ENCODE data around the gene SMIM17. TPM values are rescaled to one million over a fixed set of nuclear protein-coding genes. Genes with fewer than 3 reads are reported as not detected.

The SMIM17 gene
- total and polyA plus RNA-seq, 2 of the 4 experiments (the other 2 are of a cell fraction): not detected

DNA sequence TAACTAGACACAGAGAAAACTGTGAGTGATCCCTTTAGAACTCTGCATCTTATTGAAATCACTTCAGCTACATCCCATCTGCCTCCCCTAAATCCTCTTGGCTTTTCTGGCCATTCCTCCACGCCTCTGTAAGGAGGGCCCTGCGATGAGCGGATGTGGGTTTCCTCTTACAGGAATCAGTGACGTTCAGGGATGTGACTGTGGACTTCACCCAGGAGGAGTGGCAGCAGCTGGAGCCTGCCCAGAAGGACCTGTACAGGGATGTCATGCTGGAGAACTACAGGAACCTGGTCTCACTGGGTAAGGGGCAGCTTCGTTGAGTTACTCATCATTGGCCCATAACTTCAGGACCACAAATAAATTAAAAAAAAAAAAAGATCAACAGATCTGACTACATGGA is 29.3 kb upstream of the SMIM17 start:
- Histone ChIP-seq H2AK9ac (replicated peaks; ENCODE audit: low read depth, low read length, poor library complexity) (no peak overlapping the region), H3K36me3 (ENCODE audit: control insufficient read depth, insufficient read depth, low read length) (peaks cover 23% of the 10 kb centered on the region), H3K4me3 (ENCODE audit: insufficient read depth, low read depth, low read length) (no peak overlapping the region), H3K27me3 (ENCODE audit: control insufficient read depth, insufficient read depth, low read length) (no peaks in the 10 kb centered on the region), H2BK20ac (ENCODE audit: low read depth, low read length) (no peak overlapping the region), H3K9ac (ENCODE audit: low read depth, low read length) (no peak overlapping the region), H4K5ac (ENCODE audit: low read depth, low read length) (no peak overlapping the region), H3K9me1 (ENCODE audit: insufficient read depth, low read length) (no peaks in the 10 kb centered on the region), H4K20me1 (ENCODE audit: insufficient read depth, low read length) (no peaks in the 10 kb centered on the region), H3K9me3 (ENCODE audit: control insufficient read depth, insufficient read depth, low read length) (peaks cover 50% of the 10 kb centered on the region), H3K4me2 (ENCODE audit: low read depth, low read length) (no peak overlapping the region), H4K8ac (ENCODE audit: low read depth in 2 of 2, low read length in 2 of 2) (no peak overlapping the region), H4K91ac (ENCODE audit: insufficient read depth, low read depth, low read length) (no peak overlapping the region), H3K56ac (ENCODE audit: extremely low read depth, insufficient read depth, low read length) (no peak overlapping the region), H2AFZ (replicated peaks; ENCODE audit: low read length, poor library complexity) (no peak overlapping the region), H2BK5ac (ENCODE audit: low read depth, low read length, poor library complexity, severe bottlenecking) (no peak overlapping the region), H3K14ac (replicated peaks; ENCODE audit: low read depth, low read length) (no peak overlapping the region), H3K4ac (ENCODE audit: low read depth, low read length) (no peak overlapping the region), H2BK15ac (ENCODE audit: low read depth, low read length) (no peak overlapping the region), H3K4me1 (ENCODE audit: control insufficient read depth, insufficient read depth, low read length) (no peaks in the 10 kb centered on the region), H2BK120ac (ENCODE audit: low read depth, low read length) (no peak overlapping the region), H3K18ac (ENCODE audit: low read depth, low read length) (no peak overlapping the region), H3K79me1 (ENCODE audit: low read depth in 1 of 2, low read length in 2 of 2) (peaks cover 12 to 16% of the 10 kb centered on the region in 2 experiments), H2AK5ac (ENCODE audit: low read depth, low read length) (no peak overlapping the region), H3K27ac (ENCODE audit: insufficient read depth, low read length) (no peak overlapping the region), H3K23ac (ENCODE audit: low read depth, low read length) (no peak overlapping the region)
- no TSS peak for BruUV-seq (replicated peaks)
- DNase-seq: no peak
- CTCF ChIA-PET: interaction anchor here (0.6 to 0.9 kb wide), 2 partner anchors 67 to 317 kb away, joined by 3 to 7 read pairs; no protein-coding TSS in a partner anchor
- dilution Hi-C loops (cut with HindIII; ENCODE audit: low sequenced_read_pairs, unreplicated experiment): no loop called here
- intact Hi-C loops (cut with micrococcal nuclease): no loop called here
- no CpG with 5 or more reads among the region's 5 CpGs for WGBS, 2 experiments (ENCODE audit: extremely low coverage in 2 of 2, insufficient read length in 1 of 2)
- no peak for ATAC-seq (ENCODE audit: low read depth)
- in situ Hi-C loops (cut with MboI; ENCODE audit: low sequenced_read_pairs): no loop called here
- TF ChIP-seq SMC3 (IDR thresholded peaks at IDR 0.05; ENCODE audit: low read depth, low read length): no peak
- TF ChIP-seq, protein P1, sequence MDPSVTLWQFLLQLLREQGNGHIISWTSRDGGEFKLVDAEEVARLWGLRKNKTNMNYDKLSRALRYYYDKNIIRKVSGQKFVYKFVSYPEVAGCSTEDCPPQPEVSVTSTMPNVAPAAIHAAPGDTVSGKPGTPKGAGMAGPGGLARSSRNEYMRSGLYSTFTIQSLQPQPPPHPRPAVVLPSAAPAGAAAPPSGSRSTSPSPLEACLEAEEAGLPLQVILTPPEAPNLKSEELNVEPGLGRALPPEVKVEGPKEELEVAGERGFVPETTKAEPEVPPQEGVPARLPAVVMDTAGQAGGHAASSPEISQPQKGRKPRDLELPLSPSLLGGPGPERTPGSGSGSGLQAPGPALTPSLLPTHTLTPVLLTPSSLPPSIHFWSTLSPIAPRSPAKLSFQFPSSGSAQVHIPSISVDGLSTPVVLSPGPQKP (IDR thresholded peaks at IDR 0.05; ENCODE audit: borderline replicate concordance, low read depth, low read length): no peak
- POLR2A ChIA-PET (ENCODE audit: unreplicated experiment): no interaction called here

All from IMR-90 (cell line).